K562 (cell line): ENCODE measurements around the gene ADAM30. TPM values are rescaled to one million over a fixed set of nuclear protein-coding genes. Genes with fewer than 3 reads are reported as not detected.

Experiments used
- ATAC-seq: fragments of 200-7000 bp; cut with Tn5 transposase; 3 replicates; pipeline ENCODE4 v1.9.1; 2020; ENCODE audit warnings: moderate library complexity
- BruUV-seq: library from RNA; stranded (reverse); fragments of 400-500 nt; replicated peaks from 2 replicates; lab custom pipeline; 2021; lab: Mats Ljungman, UMichigan
- CTCF ChIA-PET: fragments of 300-600 bp; formaldehyde crosslinking; extraction: SDS; loops from one replicate; lab custom pipeline; 2021; ENCODE audit warnings: low intra/inter-chr PET ratio; lab: Yijun Ruan, JAX
- POLR2A ChIA-PET: fragments of 300-600, 350-650 bp; sonication (Branson Sonifier 250); formaldehyde crosslinking; extraction: SDS; loops from one replicate; lab custom pipeline; 2021; ENCODE audit warnings: antibody characterized with exemption, inconsistent platforms; lab: Yijun Ruan, JAX
- DNase-seq, 4 experiments: peaks; one replicate each; pipeline versions ENCODE4 v3.0.0 to v3.0.0-alpha.2; 2011 to 2018; ENCODE audit warnings: low spot score in 3 of 4, mixed read lengths in 3 of 4; ENCODE audit errors: extremely low read depth in 1 of 4
- FAIRE-seq: peaks from 2 replicates; lab custom pipeline; 2011; peaks lifted over from hg19 to GRCh38; lab: Jason Lieb, UNC
- H2AFZ ChIP-seq: 2 replicates; pipeline ENCODE4 v1.6.0; 2011; ENCODE audit warnings: low read depth, low read length, control low read depth, inconsistent platforms
- H3K27ac ChIP-seq: fragments of 200-600 bp; 3 replicates; pipeline ENCODE4 v1.8.0; 2011; ENCODE audit warnings: low read depth, mild to moderate bottlenecking, control low read depth, inconsistent platforms, low read length, moderate library complexity, mixed read lengths; ENCODE audit errors: extremely low read depth
- H3K27me3 ChIP-seq, 2 experiments: fragments of 300-600 bp in 1 of 2; 2 replicates in 1 of 2; 3 replicates in 1 of 2; pipeline versions ENCODE4 v1.6.0 to v1.8.0; 2011; ENCODE audit warnings: inconsistent platforms in 2 of 2, low read length in 2 of 2, mild to moderate bottlenecking in 1 of 2, mixed read lengths in 1 of 2, moderate library complexity in 1 of 2; ENCODE audit not compliant: control insufficient read depth in 2 of 2, insufficient read depth in 2 of 2
- H3K36me3 ChIP-seq: fragments of 300-600 bp; 3 replicates; pipeline ENCODE4 v1.8.0; 2011; ENCODE audit warnings: mild to moderate bottlenecking, low read length, inconsistent platforms; ENCODE audit not compliant: control insufficient read depth, insufficient read depth
- H3K4me1 ChIP-seq, 2 experiments: fragments of 200-600 bp in 1 of 2; replicated peaks in 1 of 2; 2 replicates in 1 of 2; 3 replicates in 1 of 2; pipeline versions ENCODE4 v1.5.1 to v1.8.0; 2011; ENCODE audit warnings: inconsistent platforms in 2 of 2, low read length in 2 of 2, mild to moderate bottlenecking in 1 of 2, mixed read lengths in 1 of 2, moderate library complexity in 1 of 2; ENCODE audit not compliant: control insufficient read depth in 2 of 2, insufficient read depth in 2 of 2
- H3K4me2 ChIP-seq: 2 replicates; pipeline ENCODE4 v1.6.1; 2011; ENCODE audit warnings: low read length, control low read depth, inconsistent platforms, mixed read lengths; ENCODE audit not compliant: insufficient read depth
- H3K4me3 ChIP-seq: fragments of 200-600 bp; sonication (generic), shearing (Covaris generic); 2 replicates; pipeline ENCODE4 v1.5.1; 2016; ENCODE audit warnings: control low read depth, inconsistent platforms
- H3K79me2 ChIP-seq: fragments of 200-600 bp; 3 replicates; pipeline ENCODE4 v1.8.0; 2011; ENCODE audit warnings: low read length, inconsistent platforms; ENCODE audit not compliant: control insufficient read depth, insufficient read depth
- H3K9ac ChIP-seq, 2 experiments: 2 replicates each; pipeline versions ENCODE4 v1.6.0 to v1.6.1; 2011; ENCODE audit warnings: low read depth in 2 of 2, low read length in 2 of 2, control low read depth in 1 of 2, inconsistent platforms in 1 of 2, mild to moderate bottlenecking in 1 of 2, mixed read lengths in 1 of 2; ENCODE audit not compliant: insufficient read depth in 1 of 2
- H3K9me1 ChIP-seq: one replicate; pipeline ENCODE4 v1.6.0; 2011; ENCODE audit warnings: inconsistent platforms, mild to moderate bottlenecking, low read length, moderate library complexity; ENCODE audit not compliant: control insufficient read depth, insufficient read depth
- H3K9me3 ChIP-seq: replicated peaks from 2 replicates; pipeline ENCODE4 v1.5.1; 2011; ENCODE audit warnings: low read depth, low read length, inconsistent platforms; ENCODE audit not compliant: control insufficient read depth, insufficient read depth
- H4K20me1 ChIP-seq: replicated peaks from 2 replicates; pipeline ENCODE4 v1.6.1; 2011; ENCODE audit warnings: low read length, inconsistent platforms, mixed read lengths; ENCODE audit not compliant: control insufficient read depth, insufficient read depth
- EP300 ChIP-seq: IDR thresholded peaks from 2 replicates; pipeline ENCODE4 v1.6.1; 2012; ENCODE audit warnings: low read length, improper control_type of control experiment
- GATAD2B ChIP-seq: fragments of 450-650 bp; IDR thresholded peaks from 2 replicates; pipeline ENCODE4 v1.6.1; 2017; ENCODE audit warnings: mild to moderate bottlenecking, borderline replicate concordance
- HCFC1 ChIP-seq: IDR thresholded peaks from 2 replicates; pipeline ENCODE4 v1.6.1; 2012; ENCODE audit warnings: low read depth, low read length, improper control_type of control experiment
- JUND ChIP-seq, 2 experiments: IDR thresholded peaks; 2 replicates in 1 of 2; 3 replicates in 1 of 2; pipeline ENCODE4 v1.6.1; 2011; ENCODE audit warnings: borderline replicate concordance in 2 of 2, low read depth in 2 of 2, low read length in 2 of 2, improper control_type of control experiment in 1 of 2, missing biosample characterization in 1 of 2, missing genetic modification characterization in 1 of 2, missing genetic modification reagents in 1 of 2
- in situ Hi-C: fragments of 300-500 bp; cut with MboI; formaldehyde crosslinking; loops from 4 replicates; pipeline ENCODE4 v1.15.0; 2018; ENCODE audit warnings: inconsistent platforms, mixed read lengths
- intact Hi-C: fragments of 100-400 bp; cut with micrococcal nuclease; formaldehyde crosslinking; loops from 2 replicates; pipeline ENCODE4 v1.14.2; 2022
- polyA plus RNA-seq, 8 experiments: library from polyadenylated mRNA; depleted of rRNA in 4 of 8; stranded (reverse) in 5 of 8; unstranded in 3 of 8; fragments of >200 nt; fragmentation: Nextera tagmentation in 2 of 8; fragmentation: Illumina TruSeq in 1 of 8; extraction: Ambion mirVana in 2 of 8; extraction: Trizol in 1 of 8; gene quantifications; 2 replicates each; pipeline versions ENCODE4 v1.2.1 to v1.2.3, GENCODE V29; 2011 to 2014; ENCODE audit warnings: inconsistent platforms in 1 of 8, missing spikeins in 1 of 8
- total RNA-seq, 7 experiments: library from RNA; depleted of rRNA in 6 of 7; stranded (reverse); fragments of >200 nt in 6 of 7; fragmentation: Illumina TruSeq in 2 of 7; extraction: Trizol in 2 of 7; gene quantifications; 2 replicates each; pipeline versions ENCODE4 v1.2.1 to v1.2.3, GENCODE V29; 2011 to 2021; ENCODE audit warnings: low replicate concordance in 1 of 7
- TF ChIP-seq, protein P1 (sequence below): fragments of 450-650 bp; IDR thresholded peaks from 2 replicates; pipeline ENCODE4 v1.7.1; 2018; ENCODE audit warnings: mild to moderate bottlenecking, low read depth; ENCODE audit not compliant: partially characterized antibody
- TF ChIP-seq, protein P2 (sequence below): sonication (generic); formaldehyde crosslinking; IDR thresholded peaks from 2 replicates; pipeline ENCODE4 v1.8.1; 2023; ENCODE audit warnings: mild to moderate bottlenecking, missing genetic modification reagents
- TF ChIP-seq, protein P3 (sequence below): IDR thresholded peaks from 2 replicates; pipeline ENCODE4 v1.6.1; 2011; ENCODE audit not compliant: insufficient read length; ENCODE audit errors: extremely low read depth

The ADAM30 gene
- total and polyA plus RNA-seq, 9 of the 15 experiments (the other 6 are each of a cell fraction or from before 2014, with no cell fraction given), result not detected

DNA sequence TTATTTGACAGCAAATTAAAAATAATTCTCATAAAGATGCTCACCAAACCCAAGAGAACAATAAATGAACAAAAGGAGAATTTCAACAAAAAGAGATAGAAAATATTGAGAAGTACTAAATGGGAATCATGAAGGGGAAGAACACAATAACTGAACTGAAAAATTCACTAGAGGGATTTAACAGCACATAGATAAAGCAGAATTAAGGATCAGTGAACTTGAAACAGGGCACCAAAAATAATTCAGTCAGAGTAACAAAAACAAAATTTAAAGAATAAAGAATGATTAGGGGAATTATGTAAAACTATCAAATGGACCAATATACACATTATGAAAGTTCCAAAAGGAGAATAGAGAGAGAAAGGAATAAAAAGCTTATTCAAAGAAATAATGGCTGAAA, 7.8 kb downstream of the ADAM30 start:
- Histone ChIP-seq H3K27me3 (peaks cover 3 to 7% of the 10 kb centered on the region in 2 experiments; a peak in 3 of 5 replicates), H3K9ac (no peak overlapping the region), H3K36me3 (no peaks in the 10 kb centered on the region), H4K20me1 (no peaks in the 10 kb centered on the region), H3K4me1 (no peaks in the 10 kb centered on the region; a peak in 1 of 5 replicates), H3K9me3 (no peaks in the 10 kb centered on the region), H3K27ac (no peak overlapping the region), H3K79me2 (no peaks in the 10 kb centered on the region), H3K4me3 (no peak overlapping the region), H3K9me1 (no peaks in the 10 kb centered on the region), H2AFZ (no peak overlapping the region), H3K4me2 (no peak overlapping the region)
- intact Hi-C loops, result loop anchor here (5.0 kb wide), 1 partner anchor 79 kb away; no protein-coding TSS in a partner anchor
- FAIRE-seq (no peak), DNase-seq (no peak), ATAC-seq (no peak)
- TF ChIP-seq, protein P1, sequence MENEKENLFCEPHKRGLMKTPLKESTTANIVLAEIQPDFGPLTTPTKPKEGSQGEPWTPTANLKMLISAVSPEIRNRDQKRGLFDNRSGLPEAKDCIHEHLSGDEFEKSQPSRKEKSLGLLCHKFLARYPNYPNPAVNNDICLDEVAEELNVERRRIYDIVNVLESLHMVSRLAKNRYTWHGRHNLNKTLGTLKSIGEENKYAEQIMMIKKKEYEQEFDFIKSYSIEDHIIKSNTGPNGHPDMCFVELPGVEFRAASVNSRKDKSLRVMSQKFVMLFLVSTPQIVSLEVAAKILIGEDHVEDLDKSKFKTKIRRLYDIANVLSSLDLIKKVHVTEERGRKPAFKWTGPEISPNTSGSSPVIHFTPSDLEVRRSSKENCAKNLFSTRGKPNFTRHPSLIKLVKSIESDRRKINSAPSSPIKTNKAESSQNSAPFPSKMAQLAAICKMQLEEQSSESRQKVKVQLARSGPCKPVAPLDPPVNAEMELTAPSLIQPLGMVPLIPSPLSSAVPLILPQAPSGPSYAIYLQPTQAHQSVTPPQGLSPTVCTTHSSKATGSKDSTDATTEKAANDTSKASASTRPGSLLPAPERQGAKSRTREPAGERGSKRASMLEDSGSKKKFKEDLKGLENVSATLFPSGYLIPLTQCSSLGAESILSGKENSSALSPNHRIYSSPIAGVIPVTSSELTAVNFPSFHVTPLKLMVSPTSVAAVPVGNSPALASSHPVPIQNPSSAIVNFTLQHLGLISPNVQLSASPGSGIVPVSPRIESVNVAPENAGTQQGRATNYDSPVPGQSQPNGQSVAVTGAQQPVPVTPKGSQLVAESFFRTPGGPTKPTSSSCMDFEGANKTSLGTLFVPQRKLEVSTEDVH, result no peak
- TF ChIP-seq EP300, result no peak
- TF ChIP-seq, protein P2, sequence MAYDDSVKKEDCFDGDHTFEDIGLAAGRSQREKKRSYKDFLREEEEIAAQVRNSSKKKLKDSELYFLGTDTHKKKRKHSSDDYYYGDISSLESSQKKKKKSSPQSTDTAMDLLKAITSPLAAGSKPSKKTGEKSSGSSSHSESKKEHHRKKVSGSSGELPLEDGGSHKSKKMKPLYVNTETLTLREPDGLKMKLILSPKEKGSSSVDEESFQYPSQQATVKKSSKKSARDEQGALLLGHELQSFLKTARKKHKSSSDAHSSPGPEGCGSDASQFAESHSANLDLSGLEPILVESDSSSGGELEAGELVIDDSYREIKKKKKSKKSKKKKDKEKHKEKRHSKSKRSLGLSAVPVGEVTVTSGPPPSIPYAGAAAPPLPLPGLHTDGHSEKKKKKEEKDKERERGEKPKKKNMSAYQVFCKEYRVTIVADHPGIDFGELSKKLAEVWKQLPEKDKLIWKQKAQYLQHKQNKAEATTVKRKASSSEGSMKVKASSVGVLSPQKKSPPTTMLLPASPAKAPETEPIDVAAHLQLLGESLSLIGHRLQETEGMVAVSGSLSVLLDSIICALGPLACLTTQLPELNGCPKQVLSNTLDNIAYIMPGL (CRISPR knock-in tag), result no peak
- no peak for TF ChIP-seq GATAD2B
- TF ChIP-seq HCFC1, result no peak
- TF ChIP-seq JUND (IDR thresholded peaks at IDR 0.05; ENCODE audit: borderline replicate concordance, low read depth, low read length), result no peak
- no peak for TF ChIP-seq JUND (tag; IDR thresholded peaks at IDR 0.05; ENCODE audit: borderline replicate concordance, low read depth, low read length)
- TF ChIP-seq, protein P3, sequence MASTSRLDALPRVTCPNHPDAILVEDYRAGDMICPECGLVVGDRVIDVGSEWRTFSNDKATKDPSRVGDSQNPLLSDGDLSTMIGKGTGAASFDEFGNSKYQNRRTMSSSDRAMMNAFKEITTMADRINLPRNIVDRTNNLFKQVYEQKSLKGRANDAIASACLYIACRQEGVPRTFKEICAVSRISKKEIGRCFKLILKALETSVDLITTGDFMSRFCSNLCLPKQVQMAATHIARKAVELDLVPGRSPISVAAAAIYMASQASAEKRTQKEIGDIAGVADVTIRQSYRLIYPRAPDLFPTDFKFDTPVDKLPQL, result no peak
- ChIA-PET CTCF (no interaction called here), POLR2A (no interaction called here)
- in situ Hi-C loops, result no loop called here
- BruUV-seq, result no TSS peak
